H1 (cell line): ENCODE data around the gene PRRG2. TPM values are rescaled to one million over a fixed set of nuclear protein-coding genes. Genes with fewer than 3 reads are reported as not detected.

Experiments used
- CTCF ChIA-PET: fragments of 300-600 bp; sonication (Branson Sonifier 250); formaldehyde crosslinking; loops from one replicate; lab custom pipeline; 2021; ENCODE audit not compliant: partially characterized antibody; lab: Charles Lee
- POLR2A ChIA-PET: fragments of 300-600 bp; sonication (Branson Sonifier 250); formaldehyde crosslinking; loops from one replicate; lab custom pipeline; 2021; ENCODE audit warnings: inconsistent platforms; ENCODE audit not compliant: partially characterized antibody; lab: Charles Lee
- DNase-seq, 2 experiments: peaks; one replicate each; pipeline versions ENCODE4 v3.0.0 to v3.0.0-alpha.2; 2010 to 2022; ENCODE audit warnings: low spot score in 2 of 2, low read depth in 1 of 2, mixed read lengths in 1 of 2
- FAIRE-seq: peaks from 2 replicates; lab custom pipeline; 2011; peaks lifted over from hg19 to GRCh38; lab: Jason Lieb, UNC
- H2AFZ ChIP-seq: 2 replicates; pipeline ENCODE4 v1.8.1; 2012; ENCODE audit warnings: low read length, inconsistent platforms
- H2AK5ac ChIP-seq: 2 replicates; pipeline ENCODE4 v1.6.1; 2013; ENCODE audit warnings: low read depth, low read length
- H2BK120ac ChIP-seq: replicated peaks from 2 replicates; pipeline ENCODE3; 2013; ENCODE audit warnings: low read depth, low read length, inconsistent platforms
- H2BK12ac ChIP-seq: 2 replicates; pipeline ENCODE4 v1.6.1; 2013; ENCODE audit warnings: low read depth, low read length
- H2BK15ac ChIP-seq: 2 replicates; pipeline ENCODE4 v1.6.1; 2013; ENCODE audit warnings: low read length
- H2BK20ac ChIP-seq: 2 replicates; pipeline ENCODE4 v1.6.1; 2013; ENCODE audit warnings: low read length
- H2BK5ac ChIP-seq: 2 replicates; pipeline ENCODE4 v1.6.1; 2013; ENCODE audit warnings: low read depth, low read length
- H3K14ac ChIP-seq: 2 replicates; pipeline ENCODE4 v1.6.1; 2013; ENCODE audit warnings: inconsistent platforms; ENCODE audit not compliant: insufficient read length
- H3K18ac ChIP-seq: 2 replicates; pipeline ENCODE4 v1.6.1; 2013; ENCODE audit warnings: low read length; ENCODE audit errors: extremely low read depth
- H3K23ac ChIP-seq: 2 replicates; pipeline ENCODE4 v1.6.1; 2013; ENCODE audit warnings: inconsistent platforms; ENCODE audit not compliant: insufficient read length
- H3K23me2 ChIP-seq: 2 replicates; pipeline ENCODE4 v1.6.1; 2013; ENCODE audit warnings: low read depth, low read length
- H3K27ac ChIP-seq: 2 replicates; pipeline ENCODE4 v1.6.1; 2011; ENCODE audit warnings: low read depth, low read length, inconsistent platforms
- H3K27me3 ChIP-seq, 4 experiments: replicated peaks in 1 of 4; 1 replicate in 1 of 4; 2 replicates in 3 of 4; pipeline versions ENCODE4 v1.6.1 to v1.8.1; 2011 to 2013; ENCODE audit warnings: low read length in 3 of 4, mild to moderate bottlenecking in 3 of 4, inconsistent platforms in 2 of 4, mixed read lengths in 2 of 4, moderate library complexity in 1 of 4; ENCODE audit not compliant: control insufficient read depth in 3 of 4, insufficient read depth in 3 of 4; ENCODE audit errors: extremely low read depth in 1 of 4
- H3K36me3 ChIP-seq, 4 experiments: 2 replicates each; pipeline versions ENCODE4 v1.6.1 to v1.8.1; 2011 to 2013; ENCODE audit warnings: mild to moderate bottlenecking in 4 of 4, low read length in 3 of 4, moderate library complexity in 2 of 4, control low read depth in 1 of 4, inconsistent platforms in 1 of 4; ENCODE audit not compliant: insufficient read depth in 4 of 4, control insufficient read depth in 2 of 4
- H3K4ac ChIP-seq: replicated peaks from 2 replicates; pipeline ENCODE3; 2013; ENCODE audit warnings: low read length, low read depth, mixed read lengths, inconsistent platforms; ENCODE audit not compliant: insufficient read length
- H3K4me1 ChIP-seq, 4 experiments: replicated peaks in 1 of 4; 1 replicate in 1 of 4; 2 replicates in 3 of 4; pipeline versions ENCODE4 v1.6.1 to v1.8.1; 2011 to 2013; ENCODE audit warnings: low read length in 3 of 4, inconsistent platforms in 2 of 4, mixed read lengths in 1 of 4; ENCODE audit not compliant: insufficient read depth in 4 of 4, control insufficient read depth in 3 of 4
- H3K4me2 ChIP-seq, 2 experiments: 2 replicates each; pipeline versions ENCODE4 v1.6.1 to v1.8.1; 2011 to 2013; ENCODE audit warnings: low read depth in 2 of 2, low read length in 2 of 2, control low read depth in 1 of 2, inconsistent platforms in 1 of 2, mild to moderate bottlenecking in 1 of 2; ENCODE audit not compliant: insufficient read depth in 1 of 2
- H3K4me3 ChIP-seq, 4 experiments: fragments of 200-600, 300-600 bp in 1 of 4; sonication (generic), shearing (Covaris generic), sonication (Bioruptor Twin) in 1 of 4; 2 replicates each; pipeline versions ENCODE4 v1.5.1 to v1.8.1; 2011 to 2016; ENCODE audit warnings: low read length in 4 of 4, low read depth in 3 of 4, control low read depth in 2 of 4, inconsistent platforms in 2 of 4, mild to moderate bottlenecking in 2 of 4, mixed read lengths in 1 of 4, moderate library complexity in 1 of 4; ENCODE audit not compliant: insufficient read depth in 2 of 4; ENCODE audit errors: extremely low read depth in 1 of 4
- H3K56ac ChIP-seq: replicated peaks from 2 replicates; pipeline ENCODE3; 2013; ENCODE audit warnings: low read depth, mild to moderate bottlenecking, mixed read lengths, low read length, inconsistent platforms; ENCODE audit not compliant: insufficient read length
- H3K79me1 ChIP-seq: 2 replicates; pipeline ENCODE4 v1.6.1; 2013; ENCODE audit warnings: low read depth, low read length, control low read depth
- H3K79me2 ChIP-seq, 2 experiments: 2 replicates each; pipeline versions ENCODE4 v1.6.1 to v1.8.1; 2012 to 2013; ENCODE audit warnings: low read length in 2 of 2, mild to moderate bottlenecking in 2 of 2, inconsistent platforms in 1 of 2; ENCODE audit not compliant: insufficient read depth in 2 of 2, control insufficient read depth in 1 of 2
- H3K9ac ChIP-seq, 4 experiments: replicated peaks in 1 of 4; 1 replicate in 1 of 4; 2 replicates in 3 of 4; pipeline versions ENCODE4 v1.6.1 to v1.8.1; 2011 to 2013; ENCODE audit warnings: low read depth in 3 of 4, low read length in 3 of 4, control low read depth in 2 of 4, mild to moderate bottlenecking in 2 of 4, moderate library complexity in 2 of 4, inconsistent platforms in 1 of 4; ENCODE audit errors: extremely low read depth in 1 of 4
- H3K9me3 ChIP-seq, 2 experiments: 2 replicates each; pipeline versions ENCODE4 v1.6.1 to v1.8.1; 2012 to 2013; ENCODE audit warnings: mild to moderate bottlenecking in 2 of 2, moderate library complexity in 2 of 2, control low read depth in 1 of 2, inconsistent platforms in 1 of 2, low read depth in 1 of 2, low read length in 1 of 2, mixed read lengths in 1 of 2; ENCODE audit not compliant: insufficient read depth in 2 of 2
- H4K20me1 ChIP-seq, 2 experiments: replicated peaks in 1 of 2; 2 replicates each; pipeline versions ENCODE3 to v1.8.1; 2011 to 2013; ENCODE audit warnings: inconsistent platforms in 2 of 2, low read length in 2 of 2, mild to moderate bottlenecking in 1 of 2; ENCODE audit not compliant: insufficient read depth in 2 of 2, control insufficient read depth in 1 of 2
- H4K5ac ChIP-seq: 2 replicates; pipeline ENCODE4 v1.6.1; 2013; ENCODE audit warnings: low read length, low read depth, mixed read lengths, inconsistent platforms; ENCODE audit not compliant: insufficient read length
- H4K8ac ChIP-seq: 2 replicates; pipeline ENCODE4 v1.8.0; 2013; ENCODE audit warnings: mild to moderate bottlenecking, moderate library complexity, low read length, inconsistent platforms; ENCODE audit not compliant: insufficient read depth; ENCODE audit errors: extremely low read depth
- H4K91ac ChIP-seq: replicated peaks from 2 replicates; pipeline ENCODE3; 2013; ENCODE audit warnings: low read length, mixed read lengths, inconsistent platforms; ENCODE audit not compliant: insufficient read length
- E2F6 ChIP-seq: IDR thresholded peaks from 2 replicates; pipeline ENCODE4 v1.6.1; 2012; ENCODE audit warnings: inconsistent platforms
- EGR1 ChIP-seq: IDR thresholded peaks from 2 replicates; pipeline ENCODE4 v1.6.1; 2011; ENCODE audit warnings: low read depth, low read length, borderline replicate concordance
- PHF8 ChIP-seq: fragments of 200-600 bp; sonication (generic); conservative IDR thresholded peaks from 2 replicates; pipeline ENCODE4 v1.7.1; 2012; ENCODE audit warnings: low read depth, mild to moderate bottlenecking, inconsistent platforms, low read length, moderate library complexity
- POLR2AphosphoS5 ChIP-seq: IDR thresholded peaks from 2 replicates; pipeline ENCODE4 v1.6.1; 2011; ENCODE audit warnings: low read depth, low read length
- SP2 ChIP-seq: IDR thresholded peaks from 2 replicates; pipeline ENCODE4 v1.6.1; 2012; ENCODE audit warnings: mild to moderate bottlenecking, low read length, inconsistent platforms
- TCF12 ChIP-seq: IDR thresholded peaks from 2 replicates; pipeline ENCODE4 v1.6.1; 2011; ENCODE audit warnings: low read depth, mild to moderate bottlenecking, low read length
- TEAD4 ChIP-seq: IDR thresholded peaks from 2 replicates; pipeline ENCODE4 v1.6.1; 2012; ENCODE audit warnings: low read depth, low read length, inconsistent platforms, mixed read lengths
- WGBS, 2 experiments: shearing (Covaris generic) in 1 of 2; methylation state at CpG; one replicate each; pipeline versions ENCODE4 v1.1.6 to v1.1.7; 2013 to 2015; ENCODE audit warnings: low lambda C conversion rate in 2 of 2, mixed read lengths in 2 of 2, inconsistent platforms in 1 of 2, low coverage in 1 of 2, missing lambda C conversion rate in 1 of 2; ENCODE audit not compliant: insufficient replicate concordance in 2 of 2, insufficient coverage in 1 of 2, insufficient read length in 1 of 2; ENCODE audit errors: extremely low coverage in 1 of 2, missing lambda C conversion rate in 1 of 2; 5-methylcytosine and 5-hydroxymethylcytosine counted together
- polyA plus RNA-seq, 7 experiments: library from polyadenylated mRNA; depleted of rRNA in 3 of 7; stranded (reverse) in 5 of 7; unstranded in 2 of 7; fragments of >200 nt in 5 of 7; fragments of 200-250 nt in 2 of 7; gene quantifications; 1 replicate in 5 of 7; 2 replicates in 1 of 7; 4 replicates in 1 of 7; pipeline versions ENCODE4 v1.2.1 to v1.2.3, GENCODE V29; 2011 to 2013; ENCODE audit warnings: missing spikeins in 2 of 7, mixed read lengths in 2 of 7
- total RNA-seq: library from RNA; stranded (reverse); fragmentation: NEBNext Ultra II Directional; extraction: Animal tissue kit (Norgen Biotek cat#: 25700); gene quantifications from 2 replicates; pipeline ENCODE4 v1.2.1, GENCODE V29; 2021

PRRG2 gene
- total and polyA plus RNA-seq, 2 of the 8 experiments (the other 6 are each of a cell fraction or from before 2014, with no cell fraction given) = 4.1 to 5.6 TPM

GRCh38 chr19:49631014-49631588, 50.0 kb downstream of the PRRG2 start:
- H4K8ac ChIP-seq = no peak overlapping the region
- no peaks in the 10 kb centered on the region for H3K79me2 ChIP-seq
- no peak overlapping the region for H3K18ac ChIP-seq
- H2BK20ac ChIP-seq = no peak overlapping the region
- POLR2A ChIA-PET = interaction anchor here (1.0 to 50.7 kb wide), 11 partner anchors 7 to 50 kb away, joined by 3 to 840 read pairs (median 5); partner anchors contain the start of genes BCL2L12, IRF3, NOSIP and PRMT1
- H3K4me1 ChIP-seq = peaks cover 0 to 12% (median under 1%) of the 10 kb centered on the region in 4 experiments; a peak in 3 of 7 replicates
- TF ChIP-seq TCF12 (no peak), E2F6 (no peak), POLR2AphosphoS5 (peak; percentile 73), SP2 (no peak), TEAD4 (no peak), EGR1 (no peak), PHF8 (no peak)
- TF ChIP-seq, all 59 proteins: peak for 1
- no peak overlapping the region for H3K56ac ChIP-seq
- H3K4me2 ChIP-seq = no peak overlapping the region
- no peak overlapping the region for H3K4ac ChIP-seq
- no peak overlapping the region for H4K91ac ChIP-seq
- H2BK120ac ChIP-seq = no peak overlapping the region
- H2BK12ac ChIP-seq = no peak overlapping the region
- no peaks in the 10 kb centered on the region for H3K27me3 ChIP-seq
- no peak overlapping the region for H2BK15ac ChIP-seq
- H3K79me1 ChIP-seq = no peaks in the 10 kb centered on the region
- no peak overlapping the region for H4K5ac ChIP-seq
- peaks cover 0 to 1% of the 10 kb centered on the region in 2 experiments for H4K20me1 ChIP-seq
- CTCF ChIA-PET = interaction anchor here (0.6 to 2.0 kb wide), 7 partner anchors 9 to 657 kb away, joined by 3 to 6 read pairs (median 4); partner anchors contain the start of genes PRR12 and RRAS
- H3K23me2 ChIP-seq = no peaks in the 10 kb centered on the region
- no peak overlapping the region for H3K23ac ChIP-seq
- H3K36me3 ChIP-seq = peaks cover 0 to 16% (median 3%) of the 10 kb centered on the region in 4 experiments; a peak in 5 of 8 replicates
- H3K9me3 ChIP-seq = no peaks in the 10 kb centered on the region
- WGBS, 2 experiments = 86% methylated on average over 8 of the region's 9 CpGs; no CpG with 5 or more reads in 1 of the 2 experiments
- H3K9ac ChIP-seq = no peak overlapping the region
- H2AFZ ChIP-seq = no peak overlapping the region
- H3K27ac ChIP-seq = no peak overlapping the region
- no peak overlapping the region; the same call in 1 of the 2 replicates for H2BK5ac ChIP-seq
- no peak overlapping the region for H3K14ac ChIP-seq
- no peak overlapping the region for H2AK5ac ChIP-seq
- FAIRE-seq (no peak), DNase-seq (no peak)
- H3K4me3 ChIP-seq = no peak overlapping the region
